ENCODE results near the gene ELMO3. TPM values are rescaled to one million over a fixed set of nuclear protein-coding genes. Genes with fewer than 3 reads are reported as not detected.

ELMO3 gene
- total and polyA plus RNA-seq, 2 donors (not counting 1 experiment from before 2014, with no cell fraction given) = 0.33 to 0.36 TPM

GRCh38 chr16:67223992-67224391 lies 25.1 kb downstream of the ELMO3 start:
- Histone ChIP-seq H3K9ac (ENCODE audit: insufficient read depth, low read length) (no peak overlapping the region), H3K27me3 (ENCODE audit: control insufficient read depth, insufficient read depth, low read length) (no peaks in the 10 kb centered on the region), H3K9me3 (ENCODE audit: control insufficient read depth, insufficient read depth, low read depth, low read length) (no peaks in the 10 kb centered on the region), H3K4me2 (ENCODE audit: extremely low read depth, insufficient read depth, low read length) (no peak overlapping the region), H3K4me3 (replicated peaks in 1 of 4; ENCODE audit: control extremely low read depth in 1 of 4, insufficient read depth in 1 of 4, low read depth in 3 of 4, low read length in 4 of 4) (no peak overlapping the region), H4K20me1 (ENCODE audit: control insufficient read depth, extremely low read depth, insufficient read depth, low read length) (no peaks in the 10 kb centered on the region), H3K4me1 (ENCODE audit: control insufficient read depth, extremely low read depth, insufficient read depth, low read length) (peaks cover 6% of the 10 kb centered on the region), H3K36me3 (ENCODE audit: control insufficient read depth, insufficient read depth, low read length) (peaks cover 4% of the 10 kb centered on the region), H3K79me2 (ENCODE audit: control insufficient read depth, insufficient read depth, low read length) (peaks cover 24% of the 10 kb centered on the region), H3K27ac (ENCODE audit: insufficient read depth, low read length) (no peak overlapping the region), H2AFZ (ENCODE audit: low read length) (no peak overlapping the region)
- DNase-seq (ENCODE audit: low read depth in 2 of 2) = no peak
- TF ChIP-seq CTCF (conservative IDR thresholded peaks at IDR 0.05 in 1 of 2, IDR thresholded peaks at IDR 0.05 in 1 of 2; ENCODE audit: low read depth in 1 of 2, low read length in 2 of 2) = no peak
- TF ChIP-seq EZH2 (IDR thresholded peaks at IDR 0.05; ENCODE audit: low read length, missing control alignments) = no peak

- no peaks in the 10 kb centered on the region for H3K27me3 ChIP-seq (ENCODE audit: control insufficient read depth, insufficient read depth, low read length)
- peak overlapping the region; percentile 95 for H3K27ac ChIP-seq (ENCODE audit: insufficient read depth, low read length)
- peak overlapping the region; percentile 92 for H3K9ac ChIP-seq (ENCODE audit: insufficient read depth, low read length)
- H3K4me1 ChIP-seq (ENCODE audit: control insufficient read depth, extremely low read depth, insufficient read depth, low read length) = peaks cover 6% of the 10 kb centered on the region
- H2AFZ ChIP-seq (ENCODE audit: low read length) = peak overlapping the region; percentile 89
- H3K4me2 ChIP-seq (ENCODE audit: extremely low read depth, insufficient read depth, low read length) = peak overlapping the region; percentile 95
- H3K4me3 ChIP-seq (replicated peaks in 1 of 4; ENCODE audit: control extremely low read depth in 1 of 4, insufficient read depth in 1 of 4, low read depth in 3 of 4, low read length in 4 of 4) = peak overlapping the region; percentile 99 to 100 (median 99)
- DNase-seq (ENCODE audit: low read depth in 2 of 2) = no peak
- no peaks in the 10 kb centered on the region for H3K9me3 ChIP-seq (ENCODE audit: control insufficient read depth, insufficient read depth, low read depth, low read length)
- TF ChIP-seq EZH2 (IDR thresholded peaks at IDR 0.05; ENCODE audit: low read length, missing control alignments) (no peak), CTCF (conservative IDR thresholded peaks at IDR 0.05 in 1 of 2, IDR thresholded peaks at IDR 0.05 in 1 of 2; ENCODE audit: low read depth in 1 of 2, low read length in 2 of 2) (no peak)
- peaks cover 22% of the 10 kb centered on the region for H3K36me3 ChIP-seq (ENCODE audit: control insufficient read depth, insufficient read depth, low read length)
- H4K20me1 ChIP-seq (ENCODE audit: control insufficient read depth, extremely low read depth, insufficient read depth, low read length) = no peaks in the 10 kb centered on the region
- H3K79me2 ChIP-seq (ENCODE audit: control insufficient read depth, insufficient read depth, low read length) = peaks cover 24% of the 10 kb centered on the region
Observed at GRCh38 chr16:67226295-67226803, 27.4 kb downstream of the ELMO3 start.

- Histone ChIP-seq H3K9me3 (ENCODE audit: control insufficient read depth, insufficient read depth, low read depth, low read length) (no peaks in the 10 kb centered on the region), H3K79me2 (ENCODE audit: control insufficient read depth, insufficient read depth, low read length) (peaks cover 24% of the 10 kb centered on the region)
- DNase-seq (ENCODE audit: low read depth in 2 of 2) = peak; percentile 98
Observed at GRCh38 chr16:67226804-67227566, 28.1 kb downstream of the ELMO3 start, which contains the start of gene TMEM208. Gene TMEM208, plus strand, starts transcription at chr16:67227130. Its CDS starts 89 bp downstream, at chr16:67227219.

More at GRCh38 chr16:67226804-67227566, 28.1 kb downstream of the ELMO3 start, which contains the start of gene TMEM208:
- peaks cover 29% of the 10 kb centered on the region for H3K36me3 ChIP-seq (ENCODE audit: control insufficient read depth, insufficient read depth, low read length)
- peak within 1 kb of the TSS; percentile 99 to 100 (median 99) for H3K4me3 ChIP-seq (replicated peaks in 1 of 4; ENCODE audit: control extremely low read depth in 1 of 4, insufficient read depth in 1 of 4, low read depth in 3 of 4, low read length in 4 of 4)
- H2AFZ ChIP-seq (ENCODE audit: low read length) = peak within 1 kb of the TSS; percentile 89
- H3K27me3 ChIP-seq (ENCODE audit: control insufficient read depth, insufficient read depth, low read length) = no peaks in the 10 kb centered on the region
- peak within 1 kb of the TSS; percentile 95 for H3K4me2 ChIP-seq (ENCODE audit: extremely low read depth, insufficient read depth, low read length)
- H3K27ac ChIP-seq (ENCODE audit: insufficient read depth, low read length) = peak within 1 kb of the TSS; percentile 95
- H4K20me1 ChIP-seq (ENCODE audit: control insufficient read depth, extremely low read depth, insufficient read depth, low read length) = no peaks in the 10 kb centered on the region
- peaks cover 6% of the 10 kb centered on the region for H3K4me1 ChIP-seq (ENCODE audit: control insufficient read depth, extremely low read depth, insufficient read depth, low read length)
- no peak for TF ChIP-seq EZH2 (IDR thresholded peaks at IDR 0.05; ENCODE audit: low read length, missing control alignments)
- TF ChIP-seq CTCF (conservative IDR thresholded peaks at IDR 0.05 in 1 of 2, IDR thresholded peaks at IDR 0.05 in 1 of 2; ENCODE audit: low read depth in 1 of 2, low read length in 2 of 2) = no peak
- peak within 1 kb of the TSS; percentile 92 for H3K9ac ChIP-seq (ENCODE audit: insufficient read depth, low read length)

Measured in fibroblast of lung (primary cell).